Germinal center (tissue), 1 donor: ENCODE measurements around the gene ZNF512.
A peak's percentile ranks its signal among the peaks of the same experiment; 100 is the strongest.
"Not testable (repeated sequence)": the region's sequence is repeated elsewhere in the genome, so short reads cannot be mapped to it uniquely, and the experiment has no call there.

ENCODE experiments used
- DNase-seq: peaks from one replicate; pipeline ENCODE4 v3.0.0; 2012; ENCODE audit warnings: mixed read lengths, low spot score

The ZNF512 gene

DNA sequence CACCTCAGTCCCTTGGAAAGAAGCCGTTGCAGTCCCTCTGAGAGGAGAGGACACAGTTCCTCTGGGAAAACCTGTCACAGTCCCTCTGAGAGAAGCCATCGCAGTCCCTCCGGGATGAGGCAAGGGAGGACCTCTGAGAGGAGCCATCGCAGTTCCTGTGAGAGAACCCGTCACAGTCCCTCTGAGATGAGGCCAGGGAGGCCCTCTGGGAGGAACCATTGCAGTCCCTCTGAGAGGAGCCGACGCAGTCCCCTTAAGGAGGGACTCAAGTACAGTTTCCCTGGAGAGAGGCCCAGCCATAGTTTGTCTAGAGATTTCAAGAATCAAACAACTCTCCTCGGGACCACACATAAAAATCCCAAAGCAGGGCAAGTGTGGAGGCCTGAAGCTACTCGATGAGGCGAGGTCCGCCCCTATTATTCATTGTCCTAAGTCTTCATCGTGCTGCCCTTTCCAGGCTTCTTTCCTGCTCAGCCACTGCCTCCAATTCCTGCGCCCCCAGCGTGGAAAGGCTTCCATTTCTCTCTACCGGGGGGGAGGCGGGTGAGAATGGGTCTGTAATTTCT, 630 bp upstream of the ZNF512 start:
- no peak for DNase-seq

GRCh38 chr2:27583390-27583915, 611 bp downstream of the ZNF512 start:
- DNase-seq: no peak

DNA sequence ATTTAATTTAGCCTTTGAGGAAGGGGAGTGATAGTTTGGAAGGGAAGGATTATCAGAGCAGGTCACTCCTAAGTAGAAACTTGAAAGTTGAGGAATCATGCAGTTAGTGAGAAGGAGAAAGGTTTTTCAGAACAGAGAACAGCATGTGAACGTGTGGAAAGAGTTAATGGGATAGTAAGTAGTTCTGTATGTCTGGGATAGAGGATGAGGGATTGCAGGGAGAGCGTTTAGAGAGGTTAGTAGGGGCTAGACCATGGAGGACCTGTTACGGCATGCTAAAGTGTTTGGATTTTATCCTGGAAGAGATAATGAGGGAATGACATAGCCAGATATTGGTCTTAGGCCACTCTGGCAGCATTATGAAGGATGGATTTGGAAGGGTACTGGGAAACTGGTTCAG, 1.8 kb downstream of the ZNF512 start:
- DNase-seq: no peak

DNA sequence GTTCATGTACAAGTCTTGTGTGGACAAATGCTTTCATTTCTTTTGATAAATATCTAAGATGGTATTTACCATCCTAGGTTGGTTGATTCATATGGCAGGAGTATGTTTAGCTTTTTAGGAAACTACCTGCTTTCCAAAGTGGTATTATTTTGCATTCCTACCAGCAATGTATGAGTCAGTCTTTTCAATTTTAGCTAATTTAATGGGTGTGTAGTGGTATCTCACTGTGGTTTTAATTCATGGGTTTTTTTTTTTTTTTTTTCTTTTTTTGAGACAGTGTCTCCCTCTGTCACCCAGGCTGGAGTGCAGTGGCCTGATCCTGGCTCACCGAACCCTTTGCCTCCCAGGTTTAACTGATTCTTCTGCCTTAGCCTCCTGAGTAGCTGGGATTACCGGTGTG, 4.2 kb downstream of the ZNF512 start:
- no peak for DNase-seq

- no peak for DNase-seq
Observed at GRCh38 chr2:27588308-27588707, 5.5 kb downstream of the ZNF512 start.

GRCh38 chr2:27591745-27592144, 8.9 kb downstream of the ZNF512 start:
- DNase-seq: no peak

DNA sequence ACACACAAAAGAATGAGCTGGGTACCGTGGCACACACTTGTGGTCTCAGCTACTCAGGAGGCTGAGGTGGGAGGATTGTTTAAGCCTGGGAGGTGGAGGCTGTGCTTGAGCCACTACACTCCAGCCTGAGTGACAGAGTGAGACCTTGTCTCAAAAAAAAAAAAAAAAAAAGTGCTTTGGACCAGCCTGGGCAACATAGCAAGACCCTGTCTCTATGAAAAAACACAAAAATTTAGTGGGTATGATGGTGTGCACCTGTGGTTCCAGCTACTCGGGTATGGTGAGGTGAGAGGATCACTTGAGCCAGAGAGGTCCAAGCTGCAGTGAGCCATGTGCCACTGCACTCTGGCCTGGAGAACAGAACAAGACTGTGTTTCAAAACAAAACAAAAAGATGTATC, 10.4 kb downstream of the ZNF512 start:
- no peak for DNase-seq

GRCh38 chr2:27594020-27594703, 11.3 kb downstream of the ZNF512 start:
- DNase-seq: not testable (repeated sequence)

GRCh38 chr2:27595412-27595811, 12.6 kb downstream of the ZNF512 start:
- DNase-seq: not testable (repeated sequence)

- DNase-seq: no peak
Observed at GRCh38 chr2:27596627-27597026, 13.8 kb downstream of the ZNF512 start.

GRCh38 chr2:27606611-27607010, 23.8 kb downstream of the ZNF512 start:
- DNase-seq: no peak

- DNase-seq: no peak
Observed at GRCh38 chr2:27613985-27614384, 31.1 kb downstream of the ZNF512 start.

DNA sequence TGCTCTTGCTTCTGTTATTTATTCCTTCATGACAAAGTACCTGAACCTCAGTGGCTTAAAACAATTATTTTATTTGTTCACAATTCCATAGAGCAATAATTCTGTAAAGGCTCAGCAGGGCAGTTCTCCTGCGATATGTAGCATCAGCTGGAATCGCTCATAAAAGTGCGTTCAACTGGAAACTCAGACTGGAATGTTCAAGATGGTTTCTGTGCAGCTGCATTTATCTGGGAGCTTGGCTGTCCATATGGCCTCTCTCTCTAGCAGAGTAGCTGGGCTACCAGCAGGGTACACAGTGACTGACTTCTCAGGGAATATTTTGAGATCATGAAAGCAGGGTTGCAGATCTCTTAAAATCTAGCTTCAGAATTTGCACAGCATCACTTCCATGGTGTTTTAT, 32.5 kb downstream of the ZNF512 start:
- no peak for DNase-seq

GRCh38 chr2:27621524-27621923, 38.7 kb downstream of the ZNF512 start:
- no peak for DNase-seq

GRCh38 chr2:27622921-27623384, 40.1 kb downstream of the ZNF512 start:
- DNase-seq: no peak

- no peak for DNase-seq
Observed at GRCh38 chr2:27624943-27625342, 42.1 kb downstream of the ZNF512 start.

DNA sequence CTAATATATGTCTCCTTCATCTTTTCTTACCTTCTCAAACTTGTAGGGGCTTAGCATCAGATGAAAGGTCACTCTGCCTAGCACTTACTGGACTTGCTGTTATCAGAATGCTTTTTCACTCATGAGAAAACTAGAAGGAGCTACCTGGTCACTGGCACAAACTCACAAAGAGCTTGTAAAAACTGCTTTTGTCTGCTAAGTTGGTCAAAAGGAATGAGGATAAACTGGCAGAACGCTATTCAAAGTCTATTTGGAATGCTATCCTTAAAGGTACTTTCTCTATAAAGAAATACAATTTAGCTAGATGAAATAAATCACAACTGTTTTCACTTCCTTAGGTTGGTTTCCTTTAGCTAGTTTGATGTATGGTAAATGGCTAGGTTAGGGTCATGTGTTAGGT, 43.5 kb downstream of the ZNF512 start:
- not testable (repeated sequence) for DNase-seq

DNA sequence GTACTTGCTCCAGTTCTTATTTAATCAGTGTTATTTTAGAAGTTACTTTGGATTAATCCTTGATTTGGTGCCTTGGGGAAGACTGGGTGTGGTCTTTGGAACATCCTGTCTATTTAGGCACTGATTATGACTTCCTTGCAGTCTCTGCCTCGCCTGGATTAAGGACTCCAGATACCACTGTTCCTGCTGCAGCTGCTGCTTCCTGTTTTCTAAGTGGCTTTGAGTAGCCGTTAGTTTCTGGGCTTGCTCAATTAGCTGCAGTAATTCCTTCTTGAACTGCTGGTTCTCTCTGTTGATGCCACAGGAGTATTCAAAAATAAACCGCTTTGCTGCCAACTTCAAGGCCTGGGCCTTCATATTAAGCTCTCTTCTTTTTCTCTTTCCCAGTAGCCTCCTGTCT, 44.1 kb downstream of the ZNF512 start:
- not testable (repeated sequence) for DNase-seq

DNA sequence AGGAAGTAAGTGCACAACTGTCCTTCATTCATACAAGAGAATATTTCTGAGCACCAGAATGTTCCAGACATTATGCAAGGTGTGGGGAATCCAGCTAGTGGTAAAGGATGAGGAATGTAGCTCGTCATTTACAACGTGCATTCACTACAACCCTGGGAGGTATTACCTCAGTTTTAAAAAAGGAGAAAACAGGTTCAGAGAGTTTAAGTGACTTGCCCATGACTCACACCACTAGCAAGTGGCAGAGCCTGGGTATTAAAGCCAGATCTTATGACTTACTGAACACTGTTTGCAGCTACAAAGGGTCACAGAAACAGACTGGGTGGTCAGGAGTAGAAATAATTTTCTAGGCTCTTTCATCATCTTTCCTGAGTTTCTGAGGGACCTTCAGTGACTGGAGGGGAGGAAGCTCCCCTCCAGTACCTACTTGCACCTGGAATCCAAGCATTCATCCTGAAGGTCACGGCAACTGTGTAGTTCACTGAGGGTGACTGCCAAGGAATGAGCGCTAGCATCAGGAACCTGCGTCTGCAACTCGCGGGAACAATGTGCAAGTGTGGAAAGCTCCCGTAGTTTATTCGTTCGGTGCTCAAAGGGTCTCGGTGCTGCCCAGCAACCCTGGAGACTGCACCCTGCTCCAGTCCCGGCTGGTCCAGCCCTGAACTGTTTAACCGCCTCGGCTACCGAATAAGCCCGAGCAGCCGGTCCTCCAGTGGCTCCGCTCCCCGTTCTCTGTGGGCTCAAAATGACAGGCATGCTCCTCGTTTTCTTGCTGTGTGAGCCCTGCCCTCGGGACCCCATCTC, 45.3 kb downstream of the ZNF512 start:
- DNase-seq: no peak

GRCh38 chr2:27628767-27629709, 46.2 kb downstream of the ZNF512 start, which contains the start of the genes CCDC121 and GPN1:
TSS of gene CCDC121 (minus strand) at chr2:27629012. CDS start at chr2:27627799, 1,213 bp downstream.
TSS of gene GPN1 (plus strand) at chr2:27629050. CDS start at chr2:27629059, 9 bp downstream.
- DNase-seq: peak; percentile 93

DNA sequence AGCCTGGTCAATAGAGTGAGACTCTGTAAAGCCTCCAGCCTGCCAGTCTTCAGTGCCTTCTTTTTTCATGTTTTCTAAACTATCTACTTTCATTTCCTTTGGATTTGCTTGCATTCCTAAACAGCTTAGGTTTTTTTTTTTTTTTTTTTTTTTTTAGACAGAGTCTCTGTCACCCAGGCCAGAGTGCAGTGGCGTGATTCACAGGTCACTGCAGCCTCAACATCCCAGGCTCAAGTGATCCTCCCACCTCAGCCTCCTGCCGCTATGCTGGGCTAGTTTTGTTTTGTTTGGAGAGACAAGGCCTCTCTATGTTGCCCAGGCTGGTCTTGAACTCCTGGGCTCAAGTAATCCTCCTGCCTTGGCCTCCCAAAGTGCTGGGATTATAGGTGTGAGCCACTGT, 47.4 kb downstream of the ZNF512 start:
- DNase-seq: not testable (repeated sequence)
